Measurements from ENCODE around the gene PRDM16. TPM values are rescaled to one million over a fixed set of nuclear protein-coding genes. Genes with fewer than 3 reads are reported as not detected.

PRDM16 gene
- polyA plus RNA-seq, 1 donor (not counting 4 experiments of a cell fraction or from before 2014, with no cell fraction given) = 0.05 TPM

DNA sequence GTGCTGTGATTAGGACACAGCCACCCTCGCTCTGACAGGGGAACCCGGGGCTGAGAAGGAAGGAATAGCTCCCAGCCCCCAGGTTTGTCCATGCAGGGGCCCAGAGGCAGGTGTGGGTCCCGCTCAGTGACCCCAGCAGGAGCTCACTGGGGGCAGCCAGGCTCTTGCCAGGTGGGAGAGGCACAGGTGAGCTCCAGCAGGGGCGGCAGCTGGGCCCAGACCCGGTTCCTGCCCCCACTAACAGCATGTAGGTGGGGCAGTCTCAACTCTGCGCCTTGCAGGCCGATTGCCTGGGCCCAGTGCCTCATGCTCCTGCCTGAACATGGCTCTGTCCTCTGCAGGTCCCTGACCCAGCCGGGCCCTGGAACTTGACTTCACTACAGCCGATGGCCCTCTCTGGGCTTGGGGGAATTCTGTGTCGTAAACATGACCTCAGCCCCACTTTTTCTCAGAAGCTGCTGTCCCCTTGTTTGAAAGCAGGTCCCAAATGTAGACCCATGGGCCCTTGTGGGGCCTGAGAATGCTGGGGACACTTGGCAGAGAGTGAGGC, 127.0 kb downstream of the PRDM16 start:
- Histone ChIP-seq H4K20me1 (ENCODE audit: control insufficient read depth, extremely low read depth, insufficient read depth, low read length) (no peaks in the 10 kb centered on the region), H2AFZ (ENCODE audit: control insufficient read depth, low read length) (no peak overlapping the region), H3K79me2 (ENCODE audit: control insufficient read depth, insufficient read depth, low read length) (no peaks in the 10 kb centered on the region), H3K4me2 (ENCODE audit: control insufficient read depth, extremely low read depth, insufficient read depth, low read depth, low read length) (no peak overlapping the region), H3K27ac (ENCODE audit: control insufficient read depth, insufficient read depth, low read length) (no peak overlapping the region), H3K9me3 (ENCODE audit: control insufficient read depth, low read depth, low read length) (peaks cover 3% of the 10 kb centered on the region), H3K27me3 (ENCODE audit: control insufficient read depth, extremely low read depth, insufficient read depth, low read length) (no peaks in the 10 kb centered on the region), H3K9me1 (ENCODE audit: control insufficient read depth, extremely low read depth, insufficient read depth, low read length) (no peaks in the 10 kb centered on the region), H3K36me3 (ENCODE audit: control insufficient read depth in 2 of 2, extremely low read depth in 1 of 2, insufficient read depth in 2 of 2, low read length in 2 of 2) (no peaks in the 10 kb centered on the region), H3K9ac (ENCODE audit: control insufficient read depth, extremely low read depth, insufficient read depth, low read length) (no peak overlapping the region), H3K4me3 (ENCODE audit: control insufficient read depth in 2 of 3, extremely low read depth in 1 of 3, insufficient read depth in 2 of 3, low read depth in 1 of 3, low read length in 3 of 3) (no peak overlapping the region), H3K4me1 (ENCODE audit: control insufficient read depth, extremely low read depth, insufficient read depth, low read length) (no peaks in the 10 kb centered on the region)
- dilution Hi-C loops (cut with MboI; ENCODE audit: extremely low pct_ligation_motif_present, low sequenced_read_pairs) = no loop called here
- FAIRE-seq (no peak), DNase-seq (ENCODE audit: low read depth, low spot score) (no peak)
- TF ChIP-seq, protein P1, sequence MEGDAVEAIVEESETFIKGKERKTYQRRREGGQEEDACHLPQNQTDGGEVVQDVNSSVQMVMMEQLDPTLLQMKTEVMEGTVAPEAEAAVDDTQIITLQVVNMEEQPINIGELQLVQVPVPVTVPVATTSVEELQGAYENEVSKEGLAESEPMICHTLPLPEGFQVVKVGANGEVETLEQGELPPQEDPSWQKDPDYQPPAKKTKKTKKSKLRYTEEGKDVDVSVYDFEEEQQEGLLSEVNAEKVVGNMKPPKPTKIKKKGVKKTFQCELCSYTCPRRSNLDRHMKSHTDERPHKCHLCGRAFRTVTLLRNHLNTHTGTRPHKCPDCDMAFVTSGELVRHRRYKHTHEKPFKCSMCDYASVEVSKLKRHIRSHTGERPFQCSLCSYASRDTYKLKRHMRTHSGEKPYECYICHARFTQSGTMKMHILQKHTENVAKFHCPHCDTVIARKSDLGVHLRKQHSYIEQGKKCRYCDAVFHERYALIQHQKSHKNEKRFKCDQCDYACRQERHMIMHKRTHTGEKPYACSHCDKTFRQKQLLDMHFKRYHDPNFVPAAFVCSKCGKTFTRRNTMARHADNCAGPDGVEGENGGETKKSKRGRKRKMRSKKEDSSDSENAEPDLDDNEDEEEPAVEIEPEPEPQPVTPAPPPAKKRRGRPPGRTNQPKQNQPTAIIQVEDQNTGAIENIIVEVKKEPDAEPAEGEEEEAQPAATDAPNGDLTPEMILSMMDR (optimal IDR thresholded peaks at IDR 0.05 in 1 of 3, IDR thresholded peaks at IDR 0.05 in 1 of 3, conservative IDR thresholded peaks at IDR 0.05 in 1 of 3; ENCODE audit: extremely low read depth in 1 of 3, insufficient read depth in 2 of 3, low read length in 3 of 3) = no peak
- no peak for TF ChIP-seq EZH2 (IDR thresholded peaks at IDR 0.05; ENCODE audit: low read length)

DNA sequence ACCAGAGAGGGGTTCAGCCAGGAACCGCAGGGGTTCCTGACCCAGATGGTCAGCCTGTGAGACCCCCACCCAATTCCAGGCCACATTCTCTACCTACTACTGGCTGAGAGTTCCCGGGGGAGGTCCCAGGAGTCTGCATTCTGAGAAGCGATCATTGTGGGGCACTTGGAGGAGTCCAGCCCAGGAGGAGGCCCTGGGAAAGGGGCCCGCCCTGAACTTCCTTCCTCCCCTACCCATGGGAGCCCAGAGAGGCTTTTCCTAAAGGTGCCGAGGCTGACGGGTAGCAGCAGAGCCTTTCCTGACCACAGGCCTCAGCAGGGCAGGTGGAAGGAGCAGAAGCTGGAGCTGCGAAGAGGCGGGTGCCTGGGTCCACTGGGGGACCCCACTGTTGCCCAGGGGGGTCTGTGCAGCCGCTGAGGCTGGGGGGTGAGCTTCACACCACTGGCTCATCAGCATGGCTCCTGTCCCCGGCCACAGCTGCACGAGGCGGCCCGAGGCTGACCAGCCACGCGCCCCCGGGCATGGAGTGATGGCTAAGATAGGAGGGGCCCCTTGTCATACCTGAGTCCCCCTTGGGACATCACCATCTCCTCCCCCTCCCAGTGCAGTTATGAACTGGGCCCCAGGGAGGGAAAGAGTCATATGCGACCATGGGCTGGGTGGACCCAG, 127.7 kb downstream of the PRDM16 start:
- no peaks in the 10 kb centered on the region for H3K36me3 ChIP-seq (ENCODE audit: control insufficient read depth in 2 of 2, extremely low read depth in 1 of 2, insufficient read depth in 2 of 2, low read length in 2 of 2)
- dilution Hi-C loops (cut with MboI; ENCODE audit: extremely low pct_ligation_motif_present, low sequenced_read_pairs) = no loop called here
- H3K27me3 ChIP-seq (ENCODE audit: control insufficient read depth, extremely low read depth, insufficient read depth, low read length) = no peaks in the 10 kb centered on the region
- no peak overlapping the region for H3K4me2 ChIP-seq (ENCODE audit: control insufficient read depth, extremely low read depth, insufficient read depth, low read depth, low read length)
- DNase-seq (ENCODE audit: low read depth, low spot score) (no peak), FAIRE-seq (no peak)
- H2AFZ ChIP-seq (ENCODE audit: control insufficient read depth, low read length) = no peak overlapping the region
- no peak overlapping the region for H3K4me3 ChIP-seq (ENCODE audit: control insufficient read depth in 2 of 3, extremely low read depth in 1 of 3, insufficient read depth in 2 of 3, low read depth in 1 of 3, low read length in 3 of 3)
- no peaks in the 10 kb centered on the region for H3K4me1 ChIP-seq (ENCODE audit: control insufficient read depth, extremely low read depth, insufficient read depth, low read length)
- no peak for TF ChIP-seq EZH2 (IDR thresholded peaks at IDR 0.05; ENCODE audit: low read length)
- TF ChIP-seq, protein P1 (optimal IDR thresholded peaks at IDR 0.05 in 1 of 3, IDR thresholded peaks at IDR 0.05 in 1 of 3, conservative IDR thresholded peaks at IDR 0.05 in 1 of 3; ENCODE audit: extremely low read depth in 1 of 3, insufficient read depth in 2 of 3, low read length in 3 of 3) = no peak
- H3K79me2 ChIP-seq (ENCODE audit: control insufficient read depth, insufficient read depth, low read length) = no peaks in the 10 kb centered on the region
- H3K9me3 ChIP-seq (ENCODE audit: control insufficient read depth, low read depth, low read length) = peaks cover 3% of the 10 kb centered on the region
- no peaks in the 10 kb centered on the region for H3K9me1 ChIP-seq (ENCODE audit: control insufficient read depth, extremely low read depth, insufficient read depth, low read length)
- H3K9ac ChIP-seq (ENCODE audit: control insufficient read depth, extremely low read depth, insufficient read depth, low read length) = no peak overlapping the region
- H4K20me1 ChIP-seq (ENCODE audit: control insufficient read depth, extremely low read depth, insufficient read depth, low read length) = no peaks in the 10 kb centered on the region
- no peak overlapping the region for H3K27ac ChIP-seq (ENCODE audit: control insufficient read depth, insufficient read depth, low read length)
